NCI-H82 treated with DMSO at 0.1 percent for 48 hours (cell line): ENCODE data around the gene MLLT3.
"Not testable (repeated sequence)": the region's sequence is repeated elsewhere in the genome, so short reads cannot be mapped to it uniquely, and the experiment has no call there.

Experiments used
- DNase-seq: peaks from one replicate; lab custom pipeline; 2025; ENCODE audit not compliant: unreplicated experiment; lab: John Stamatoyannopoulos, UW

Gene MLLT3

DNA sequence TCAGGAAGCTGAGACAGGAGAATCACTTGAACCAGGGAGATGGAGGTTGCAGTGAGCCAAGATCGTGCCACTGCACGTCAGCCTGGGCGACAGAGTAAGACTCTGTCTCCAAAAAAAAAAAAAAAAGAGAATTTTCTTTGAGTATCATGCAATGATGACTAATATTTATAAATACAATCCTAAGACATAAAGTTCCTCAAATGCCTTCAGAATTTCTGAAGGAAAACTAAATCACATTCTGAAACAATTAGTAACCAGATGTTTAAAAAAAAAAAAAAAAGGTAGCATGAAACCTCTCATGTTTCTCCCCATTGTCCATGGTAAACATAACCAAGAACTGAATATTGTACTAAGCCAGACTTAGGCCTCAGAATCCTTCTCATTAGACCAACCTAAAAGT, 23.1 kb downstream of the MLLT3 start:
- DNase-seq = no peak

DNA sequence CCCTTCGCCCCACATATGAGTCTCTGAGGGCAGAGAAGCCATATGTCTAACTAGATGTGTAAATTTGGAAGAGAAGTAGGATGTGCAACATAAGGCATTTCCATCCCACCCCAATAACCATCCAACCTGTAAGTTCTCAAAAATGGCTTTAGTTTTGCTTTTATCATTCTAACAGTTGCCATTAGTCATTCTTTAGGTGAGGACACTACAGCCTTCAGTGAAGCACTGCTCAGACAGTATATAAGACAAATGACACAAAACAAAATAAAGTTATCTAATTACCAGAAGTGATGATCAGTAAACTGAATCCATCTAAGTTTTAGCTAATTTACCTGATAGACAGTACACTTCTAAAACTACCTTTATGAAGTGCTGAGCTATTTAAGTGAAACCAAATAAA, 23.9 kb downstream of the MLLT3 start:
- no peak for DNase-seq

DNA sequence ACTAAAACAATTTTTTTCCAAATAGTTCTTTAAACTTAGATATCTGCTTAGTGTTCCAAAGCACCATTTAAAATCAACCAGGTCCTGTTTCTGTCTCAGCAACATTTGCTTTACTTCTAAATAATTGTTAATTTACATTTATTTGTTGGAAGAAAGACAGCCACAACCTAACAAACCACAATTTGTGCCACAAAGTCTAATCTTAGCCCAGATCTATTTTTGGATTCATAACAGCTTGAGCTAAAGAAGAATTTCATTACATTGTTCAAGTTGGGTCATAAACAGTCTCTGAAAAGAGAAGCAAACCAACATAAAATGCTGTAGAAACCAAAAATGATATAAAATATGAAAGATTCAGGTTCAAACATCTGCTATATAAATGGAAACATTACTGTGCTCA, 24.4 kb downstream of the MLLT3 start:
- no peak for DNase-seq

GRCh38 chr9:20594608-20595007, 27.7 kb downstream of the MLLT3 start:
- DNase-seq = no peak

GRCh38 chr9:20593537-20593936, 28.8 kb downstream of the MLLT3 start:
- DNase-seq = no peak

DNA sequence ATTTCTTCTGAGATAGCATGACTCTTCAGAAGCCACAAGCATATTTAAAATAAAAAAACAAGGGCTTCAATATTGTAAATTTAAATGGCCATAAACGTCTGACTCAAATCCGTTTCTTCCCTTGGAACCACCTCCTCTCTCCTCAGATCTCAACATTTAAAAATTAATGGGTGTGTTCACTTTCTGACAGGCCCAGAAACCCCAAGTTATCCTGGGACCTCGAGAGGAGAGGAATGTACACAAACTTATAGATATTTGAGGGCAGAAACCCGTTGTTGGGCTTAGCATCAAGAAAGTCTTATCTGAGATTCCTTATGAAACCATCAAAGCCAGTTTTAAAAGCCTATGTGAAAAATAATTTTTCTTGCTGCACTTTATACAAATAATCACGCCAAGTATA, 29.2 kb downstream of the MLLT3 start:
- DNase-seq = no peak

DNA sequence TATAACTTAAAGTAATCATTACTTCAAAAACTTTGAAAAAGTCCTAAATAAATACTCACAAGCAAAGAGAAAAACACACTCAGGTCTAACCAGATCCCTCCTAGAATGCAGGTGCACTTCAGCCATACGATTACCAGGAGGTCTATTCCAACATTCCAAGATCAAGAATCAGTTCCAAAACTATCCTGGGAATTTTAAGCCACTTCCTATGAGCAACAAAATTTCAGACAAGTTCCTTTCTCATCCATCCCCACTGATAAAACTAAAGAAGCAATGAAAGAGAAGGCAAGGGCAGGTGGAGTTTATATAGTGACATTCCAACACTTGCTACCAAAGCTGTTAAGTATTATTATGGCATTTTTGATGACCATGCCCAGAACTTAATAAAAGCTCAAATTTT, 29.6 kb downstream of the MLLT3 start:
- no peak for DNase-seq

GRCh38 chr9:20591223-20591622, 31.1 kb downstream of the MLLT3 start:
- DNase-seq = no peak

- DNase-seq = no peak
These were observed 37.2 kb downstream of the MLLT3 start for GRCh38 chr9:20584968-20585643.

GRCh38 chr9:20583088-20583487, 39.2 kb downstream of the MLLT3 start:
- not testable (repeated sequence) for DNase-seq

DNA sequence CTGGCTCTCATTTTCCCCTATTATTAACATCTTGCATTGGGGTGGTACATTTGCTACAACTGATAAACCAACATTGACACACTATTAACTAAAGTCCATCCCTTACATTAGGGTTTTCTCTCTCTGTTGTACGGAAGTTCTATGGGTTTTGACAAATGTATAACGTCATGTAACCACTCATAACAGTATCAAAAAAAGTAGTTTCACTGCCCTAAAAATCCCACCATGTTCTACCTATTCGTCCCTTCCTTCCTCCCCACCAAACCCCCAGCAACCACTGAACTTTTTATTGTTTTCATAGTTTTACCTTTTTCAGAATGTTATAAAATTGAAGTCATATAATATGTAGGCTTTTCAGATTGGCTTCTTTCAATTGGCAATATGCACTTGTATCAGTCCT, 40.1 kb downstream of the MLLT3 start:
- no peak for DNase-seq

GRCh38 chr9:20580673-20581072, 41.6 kb downstream of the MLLT3 start:
- DNase-seq = no peak

DNA sequence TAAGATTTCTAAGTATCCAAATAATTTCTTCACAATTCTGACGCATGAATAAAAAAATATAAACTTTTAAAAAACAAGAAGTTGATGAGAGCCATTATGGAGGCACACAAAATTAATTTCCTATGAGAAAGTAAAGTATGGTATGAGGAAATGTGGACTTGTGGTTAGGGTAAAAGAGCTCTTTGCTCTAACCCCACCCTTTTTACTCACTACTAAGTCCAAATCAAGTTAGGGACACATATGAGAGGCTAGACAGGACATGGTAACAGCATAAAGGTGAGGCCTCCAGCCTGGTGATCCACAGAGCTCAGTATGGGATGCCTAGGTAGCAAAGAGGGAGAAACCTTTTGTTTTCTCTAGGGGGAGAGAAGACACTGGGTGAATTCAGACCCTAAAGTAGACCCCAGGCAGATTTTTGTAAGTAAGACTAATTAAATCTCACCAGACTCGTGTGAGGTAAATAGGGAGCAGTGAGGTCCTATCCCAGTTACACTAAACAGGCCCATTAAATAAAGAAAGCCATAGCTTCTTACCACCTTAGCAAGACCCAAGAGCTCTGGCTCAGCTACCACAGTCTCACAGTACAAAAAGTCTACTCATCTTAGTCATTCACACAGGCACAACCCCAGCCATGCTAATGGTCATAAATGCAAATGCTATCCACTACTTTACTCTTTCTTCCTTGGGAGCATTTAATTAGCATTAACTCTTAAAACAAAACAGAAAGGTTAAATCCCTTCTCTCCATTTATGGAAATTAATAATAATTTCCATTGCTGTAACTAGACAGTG, 42.6 kb downstream of the MLLT3 start:
- no peak for DNase-seq

DNA sequence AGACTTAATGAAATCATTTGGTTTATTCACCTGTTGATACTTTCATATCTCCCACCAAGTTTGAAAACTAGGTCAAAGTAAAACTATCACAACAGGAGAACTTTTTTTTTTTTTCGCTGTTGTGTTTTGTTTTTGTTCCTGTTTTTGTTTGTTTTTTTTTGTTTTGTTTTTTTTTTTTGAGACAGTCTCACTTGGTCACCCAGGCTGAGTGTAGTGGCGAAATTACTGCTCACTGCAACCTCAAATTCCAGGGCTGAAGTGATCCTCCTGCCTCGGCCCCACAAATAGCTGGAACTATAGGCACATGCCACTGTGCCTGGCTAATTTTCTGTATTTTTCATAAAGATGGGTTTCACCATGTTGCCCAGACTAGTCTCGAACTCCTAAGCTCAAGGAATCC, 49.3 kb downstream of the MLLT3 start:
- DNase-seq = no peak

DNA sequence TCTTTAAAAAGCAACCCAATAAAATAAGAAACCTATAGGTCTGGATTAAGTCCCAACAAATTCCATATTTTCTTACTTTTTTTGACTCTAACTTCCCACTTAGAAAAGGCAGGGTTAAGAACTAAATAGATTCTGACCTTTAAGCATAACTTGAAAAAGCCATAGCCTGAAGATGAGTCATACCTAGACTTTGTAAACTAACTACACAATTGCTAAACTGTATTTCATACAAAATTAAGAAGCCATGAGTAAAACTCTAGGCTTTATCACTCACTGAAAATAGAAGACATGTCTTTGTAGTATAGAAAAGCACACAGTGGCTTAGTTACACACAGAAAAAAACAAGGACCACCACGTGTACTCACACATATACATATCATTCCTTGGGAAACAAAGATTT, 51.5 kb downstream of the MLLT3 start:
- DNase-seq = no peak

DNA sequence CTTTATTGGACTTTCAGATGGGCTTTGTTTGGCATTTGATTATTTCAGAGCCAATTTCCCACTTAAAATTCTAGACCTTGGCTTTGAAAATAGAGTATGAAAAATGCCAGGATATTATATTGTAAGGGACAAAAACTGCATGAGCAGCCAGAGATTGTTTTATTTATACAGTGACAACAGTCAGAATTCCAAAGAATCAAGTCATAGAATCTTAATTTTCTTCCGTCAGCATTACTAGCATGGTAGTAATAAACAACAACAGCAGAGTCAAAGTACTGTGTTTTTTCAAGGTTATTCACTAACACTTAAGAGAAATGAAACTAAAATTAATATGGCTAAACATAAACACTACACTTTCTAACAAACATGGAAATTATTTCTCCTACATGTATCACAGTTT, 52.2 kb downstream of the MLLT3 start:
- DNase-seq = no peak

- DNase-seq = no peak
These were observed 52.8 kb downstream of the MLLT3 start for GRCh38 chr9:20569525-20569924.

DNA sequence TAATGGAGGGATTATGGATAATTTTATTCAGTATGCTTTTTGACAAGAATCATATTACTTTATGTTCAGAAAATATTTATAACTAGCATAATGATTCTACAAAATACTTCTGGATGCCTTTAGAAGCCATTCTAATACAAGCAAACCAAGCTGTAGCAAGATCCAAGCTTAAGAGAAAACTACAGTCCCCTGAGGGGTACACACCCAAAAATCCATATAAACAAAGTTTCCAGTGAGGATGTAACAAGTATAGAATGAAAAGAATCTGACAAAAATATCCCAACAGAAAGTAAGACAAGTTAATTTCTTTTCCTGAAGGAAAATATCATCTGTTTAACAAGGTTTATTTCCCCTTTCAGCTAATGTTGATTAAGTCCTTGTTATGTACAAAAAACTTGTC, 53.9 kb downstream of the MLLT3 start:
- DNase-seq = no peak

GRCh38 chr9:20566401-20566800, 55.9 kb downstream of the MLLT3 start:
- DNase-seq = no peak

GRCh38 chr9:20564650-20565049, 57.6 kb downstream of the MLLT3 start:
- DNase-seq = no peak

DNA sequence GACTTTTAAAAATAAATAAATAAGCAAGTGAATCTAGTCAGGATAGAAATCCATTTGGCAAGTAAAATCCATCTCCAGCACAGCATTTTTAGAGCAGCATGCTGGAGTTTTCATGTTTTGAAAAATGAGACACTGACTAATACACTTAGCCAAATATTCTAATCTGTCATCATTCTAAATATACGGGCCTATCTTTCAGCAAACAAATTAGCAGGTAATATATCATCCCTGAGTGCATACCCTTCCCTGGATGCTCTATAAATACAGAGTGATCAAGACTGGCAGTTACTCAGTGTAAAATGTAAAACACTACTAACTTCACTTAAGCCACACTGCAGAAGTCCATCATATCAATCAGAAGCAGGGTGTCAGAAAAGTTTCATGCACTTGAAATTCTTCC, 58.4 kb downstream of the MLLT3 start:
- DNase-seq = no peak

DNA sequence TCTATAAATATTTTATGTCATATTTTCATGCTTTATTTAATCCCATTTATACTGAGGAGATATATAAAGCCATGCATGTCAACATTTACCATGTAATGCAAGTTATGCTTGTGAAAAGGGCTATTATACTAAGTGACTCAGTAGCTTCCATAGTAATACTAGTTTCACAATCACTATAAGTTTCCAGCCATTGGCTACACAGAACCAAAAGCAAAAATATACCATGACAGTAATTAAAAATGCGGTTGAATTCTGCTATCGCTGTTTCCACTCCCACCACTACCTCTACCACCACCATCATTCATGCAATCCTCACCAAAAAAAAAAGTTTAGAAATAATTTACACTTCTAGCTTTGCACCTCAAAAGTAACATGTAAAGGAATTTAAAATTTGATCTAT, 60.2 kb downstream of the MLLT3 start:
- DNase-seq = no peak

DNA sequence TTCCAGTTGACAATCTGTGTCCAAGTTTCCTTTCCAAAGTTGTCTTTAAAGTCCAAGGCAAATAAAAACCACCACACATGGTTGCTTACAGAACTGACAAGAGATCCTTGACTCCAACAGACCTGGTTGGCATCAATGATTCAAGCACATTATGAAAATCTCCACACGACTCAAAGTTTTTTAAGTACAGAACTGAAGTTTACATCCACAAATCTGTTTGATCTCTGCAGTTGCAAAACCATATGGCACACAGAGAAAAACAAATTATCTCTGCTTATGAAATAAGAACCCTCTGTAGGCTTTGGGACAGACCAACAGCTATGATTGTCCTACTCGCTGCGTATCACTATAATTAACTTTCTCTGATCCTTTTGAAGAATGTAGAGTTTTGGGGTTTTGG, 60.8 kb downstream of the MLLT3 start:
- no peak for DNase-seq
